Nasal cavity respiratory epithelium epithelial cell of viscerocranial mucosa (primary cell): ENCODE measurements around the gene MRFAP1L1. TPM values are rescaled to one million over a fixed set of nuclear protein-coding genes. Genes with fewer than 3 reads are reported as not detected.

Experiments used
- total RNA-seq: library from RNA; depleted of rRNA; stranded (reverse); fragments of >200 nt; gene quantifications from 2 replicates; pipeline ENCODE4 v1.2.3, GENCODE V29; 2014

MRFAP1L1 gene
- total RNA-seq: 55.4 and 60.4 TPM in 2 replicates

GRCh38 chr4:6709230-6710114 lies at the start of gene MRFAP1L1:
TSS of gene MRFAP1L1 (minus strand) at chr4:6709865. CDS start at chr4:6709629, 236 bp downstream.

DNA sequence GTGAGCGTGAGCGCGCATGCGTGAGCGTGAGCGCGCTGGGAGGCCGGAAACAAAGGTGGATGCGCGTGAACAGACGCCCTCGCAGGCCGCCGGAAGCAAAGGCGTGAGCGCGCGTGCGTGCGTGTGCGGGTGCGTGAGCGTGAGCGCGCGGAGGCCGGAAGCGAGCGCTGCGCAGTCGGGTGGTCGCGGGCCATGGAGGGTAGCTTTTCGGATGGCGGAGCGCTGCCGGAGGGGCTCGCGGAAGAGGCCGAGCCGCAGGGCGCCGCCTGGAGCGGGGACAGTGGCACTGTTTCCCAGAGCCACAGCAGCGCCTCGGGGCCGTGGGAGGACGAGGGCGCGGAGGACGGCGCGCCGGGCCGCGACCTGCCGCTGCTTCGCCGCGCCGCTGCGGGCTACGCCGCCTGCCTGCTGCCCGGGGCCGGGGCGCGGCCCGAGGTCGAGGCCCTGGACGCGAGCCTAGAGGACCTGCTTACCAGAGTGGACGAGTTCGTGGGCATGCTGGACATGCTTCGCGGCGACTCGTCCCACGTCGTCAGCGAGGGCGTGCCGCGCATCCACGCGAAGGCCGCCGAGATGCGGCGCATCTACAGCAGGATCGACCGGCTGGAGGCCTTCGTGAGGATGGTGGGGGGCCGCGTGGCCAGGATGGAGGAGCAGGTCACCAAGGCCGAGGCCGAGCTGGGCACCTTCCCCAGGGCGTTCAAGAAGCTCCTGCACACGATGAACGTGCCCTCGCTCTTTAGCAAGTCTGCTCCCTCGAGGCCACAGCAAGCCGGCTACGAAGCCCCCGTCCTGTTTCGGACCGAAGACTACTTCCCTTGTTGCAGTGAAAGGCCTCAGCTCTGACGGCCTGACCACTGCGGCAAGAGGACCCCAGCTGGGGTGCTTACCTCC lies 6.6 kb upstream of the MRFAP1L1 start, which contains the start of gene BLOC1S4:
BLOC1S4 (plus strand) TSS at position 157 of the 894 bp plus-strand sequence; CDS start at position 193, 36 bp downstream.

GRCh38 chr4:6693231-6694176 lies 16.2 kb downstream of the MRFAP1L1 start, which contains the start of gene S100P:
TSS of gene S100P (plus strand) at chr4:6693878. CDS start at chr4:6693933, 55 bp downstream.

Other genes starting within 250 kb of the MRFAP1L1 start
- 2.7 and 17.4 TPM in 2 replicates for gene PPP2R2C, start 237.3 kb downstream of the MRFAP1L1 start, total RNA-seq
- 6.2 and 30.4 TPM in 2 replicates for gene MAN2B2, start 134.7 kb downstream of the MRFAP1L1 start, total RNA-seq
- 117 and 142 TPM in 2 replicates for gene MRFAP1, start 69.2 kb downstream of the MRFAP1L1 start, total RNA-seq
- 19.9 and 208 TPM in 2 replicates for gene S100P, start 16.0 kb downstream of the MRFAP1L1 start, total RNA-seq
- gene BLOC1S4, start 6.3 kb upstream of the MRFAP1L1 start, total RNA-seq: 12.6 and 13.7 TPM in 2 replicates
- 26.0 and 31.5 TPM in 2 replicates for gene KIAA0232, start 72.9 kb upstream of the MRFAP1L1 start, total RNA-seq
- 139 and 151 TPM in 2 replicates for gene TBC1D14, start 200.0 kb upstream of the MRFAP1L1 start, total RNA-seq